Natural killer cell (primary cell): ENCODE measurements around the gene TMEM41A. TPM values are rescaled to one million over a fixed set of nuclear protein-coding genes. Genes with fewer than 3 reads are reported as not detected.

ENCODE experiments used
- ATAC-seq, 3 donors: fragments of 150-1000 bp in 2 of 3; fragments of 200-7000 bp in 1 of 3; cut with Tn5 transposase; 1 replicate in 1 of 3; 2 replicates in 2 of 3; pipeline ENCODE4 v1.10.0; 2021; ENCODE audit warnings: mild to moderate bottlenecking in 2 of 3, moderate library complexity in 2 of 3
- DNase-seq, 2 donors: peaks; one replicate each; pipeline versions ENCODE4 v3.0.0 to v3.0.0-alpha.2; 2013 to 2021; ENCODE audit warnings: mixed read lengths in 1 of 2
- H3K27ac ChIP-seq: one replicate; pipeline ENCODE4 v1.5.1; 2013; ENCODE audit warnings: mild to moderate bottlenecking, low read length
- H3K27me3 ChIP-seq: one replicate; pipeline ENCODE4 v1.6.1; 2013; ENCODE audit warnings: low read length; ENCODE audit not compliant: control insufficient read depth, insufficient read depth
- H3K36me3 ChIP-seq: one replicate; pipeline ENCODE4 v1.6.1; 2013; ENCODE audit warnings: low read length; ENCODE audit not compliant: control insufficient read depth, insufficient read depth
- H3K4me1 ChIP-seq: one replicate; pipeline ENCODE4 v1.6.1; 2013; ENCODE audit warnings: low read length; ENCODE audit not compliant: control insufficient read depth, insufficient read depth
- H3K4me3 ChIP-seq: one replicate; pipeline ENCODE4 v1.5.1; 2013; ENCODE audit warnings: low read length
- H3K9me3 ChIP-seq: one replicate; pipeline ENCODE4 v1.6.1; 2013; ENCODE audit warnings: low read length; ENCODE audit not compliant: control insufficient read depth, insufficient read depth
- H3K27ac Mint-ChIP-seq, 2 donors: one replicate each; pipeline ENCODE4 v1.8.0; 2022; ENCODE audit warnings: mild to moderate bottlenecking in 2 of 2, mixed read lengths in 2 of 2, moderate library complexity in 1 of 2
- H3K27me3 Mint-ChIP-seq, 2 donors: one replicate each; pipeline ENCODE4 v1.8.0; 2022; ENCODE audit warnings: low read depth in 2 of 2, mixed read lengths in 2 of 2
- H3K36me3 Mint-ChIP-seq: one replicate; pipeline ENCODE4 v1.8.0; 2022; ENCODE audit warnings: mixed read lengths
- H3K4me1 Mint-ChIP-seq, 2 donors: one replicate each; pipeline ENCODE4 v1.8.0; 2022; ENCODE audit warnings: mixed read lengths in 2 of 2
- H3K4me3 Mint-ChIP-seq: one replicate; pipeline ENCODE4 v1.8.0; 2022; ENCODE audit warnings: mild to moderate bottlenecking, moderate library complexity, mixed read lengths
- H3K9me3 Mint-ChIP-seq, 2 donors: one replicate each; pipeline ENCODE4 v1.8.0; 2022; ENCODE audit warnings: mixed read lengths in 2 of 2
- CTCF ChIP-seq: fragments of 200-600 bp; IDR thresholded peaks from one replicate; pipeline ENCODE4 v1.8.0; 2022; ENCODE audit warnings: antibody characterized with exemption
- WGBS: methylation state at CpG from one replicate; pipeline ENCODE4 v1.1.7; 2013; ENCODE audit warnings: missing lambda C conversion rate; ENCODE audit not compliant: insufficient coverage; 5-methylcytosine and 5-hydroxymethylcytosine counted together
- intact Hi-C: fragments of 100-400 bp; cut with micrococcal nuclease; formaldehyde crosslinking; loops from one replicate; pipeline ENCODE4 v1.14.2; 2022
- total RNA-seq, 4 donors: library from RNA; stranded (reverse); fragments of 120-200 nt in 1 of 4; gene quantifications; one replicate each; pipeline versions ENCODE4 v1.2.3 to v1.2.4, GENCODE V29; 2013 to 2022

TMEM41A gene
- total RNA-seq, 3 donors from 2014 or later (not counting 1 experiment from before 2014, with no cell fraction given), result 28.3 to 35.4 (median 35.0) TPM

GRCh38 chr3:185537369-185537970, 38.6 kb upstream of the TMEM41A start:
- WGBS, result 18% methylated on average over 9 of the region's 9 CpGs
- Histone ChIP-seq H3K4me1 (no peaks in the 10 kb centered on the region), H3K27ac (no peak overlapping the region), H3K27me3 (no peaks in the 10 kb centered on the region), H3K9me3 (no peaks in the 10 kb centered on the region), H3K4me3 (no peak overlapping the region), H3K36me3 (no peaks in the 10 kb centered on the region)
- ATAC-seq, result peak in 1 of 3 donors; percentile 33
- Mint-ChIP-seq H3K4me1 (peaks cover 0 to 6% of the 10 kb centered on the region in 2 donors), H3K36me3 (no peaks in the 10 kb centered on the region), H3K27me3 (peaks cover 0 to 2% of the 10 kb centered on the region in 2 donors), H3K27ac (no peak overlapping the region), H3K4me3 (no peak overlapping the region), H3K9me3 (no peaks in the 10 kb centered on the region)
- peak in 1 of 2 donors; percentile 21 for DNase-seq
- no peak for TF ChIP-seq CTCF
- intact Hi-C loops, result no loop called here

- ATAC-seq, result no peak
- no peak overlapping the region for H3K27ac ChIP-seq
These were observed 35.7 kb upstream of the TMEM41A start for GRCh38 chr3:185534511-185534910.

GRCh38 chr3:185532901-185533300, 34.1 kb upstream of the TMEM41A start:
- Mint-ChIP-seq H3K4me1 (peaks cover 0 to 6% of the 10 kb centered on the region in 2 donors), H3K9me3 (no peaks in the 10 kb centered on the region), H3K27me3 (peaks cover 2 to 7% of the 10 kb centered on the region in 2 donors), H3K4me3 (no peak overlapping the region), H3K36me3 (no peaks in the 10 kb centered on the region), H3K27ac (no peak overlapping the region)
- Histone ChIP-seq H3K27ac (no peak overlapping the region), H3K27me3 (no peaks in the 10 kb centered on the region), H3K9me3 (no peaks in the 10 kb centered on the region), H3K4me3 (no peak overlapping the region), H3K4me1 (no peaks in the 10 kb centered on the region), H3K36me3 (no peaks in the 10 kb centered on the region)
- ATAC-seq (no peak), DNase-seq (no peak)
- intact Hi-C loops, result no loop called here
- WGBS, result 63% methylated on average over 4 of the region's 5 CpGs
- no peak for TF ChIP-seq CTCF

More at GRCh38 chr3:185534511-185534910, 35.7 kb upstream of the TMEM41A start:
- no peaks in the 10 kb centered on the region for H3K9me3 ChIP-seq
- Mint-ChIP-seq H3K4me1 (peaks cover 0 to 6% of the 10 kb centered on the region in 2 donors), H3K27ac (no peak overlapping the region), H3K9me3 (no peaks in the 10 kb centered on the region), H3K4me3 (no peak overlapping the region), H3K27me3 (peaks cover 2 to 5% of the 10 kb centered on the region in 2 donors), H3K36me3 (no peaks in the 10 kb centered on the region)
- DNase-seq, result no peak
- TF ChIP-seq CTCF, result no peak
- H3K27me3 ChIP-seq, result no peaks in the 10 kb centered on the region
- H3K4me1 ChIP-seq, result no peaks in the 10 kb centered on the region
- no CpG with 5 or more reads among the region's 2 CpGs for WGBS
- H3K36me3 ChIP-seq, result no peaks in the 10 kb centered on the region
- H3K4me3 ChIP-seq, result no peak overlapping the region
- intact Hi-C loops, result no loop called here

GRCh38 chr3:185530856-185531255, 32.0 kb upstream of the TMEM41A start:
- H3K36me3 Mint-ChIP-seq, result no peaks in the 10 kb centered on the region
- WGBS, result 71% methylated on average over 5 of the region's 5 CpGs
- no peak for ATAC-seq
- Histone ChIP-seq H3K27ac (no peak overlapping the region), H3K4me3 (no peak overlapping the region), H3K4me1 (no peaks in the 10 kb centered on the region), H3K27me3 (no peaks in the 10 kb centered on the region), H3K9me3 (no peaks in the 10 kb centered on the region), H3K36me3 (no peaks in the 10 kb centered on the region)
- H3K27ac Mint-ChIP-seq, result no peak overlapping the region
- intact Hi-C loops, result no loop called here
- H3K9me3 Mint-ChIP-seq, result no peaks in the 10 kb centered on the region
- H3K4me3 Mint-ChIP-seq, result no peak overlapping the region
- no peaks in the 10 kb centered on the region for H3K4me1 Mint-ChIP-seq
- TF ChIP-seq CTCF, result no peak
- DNase-seq, result no peak
- H3K27me3 Mint-ChIP-seq, result peaks cover 0 to 7% of the 10 kb centered on the region in 2 donors
